ENCODE results near the gene RAB3C.

Gene RAB3C

DNA sequence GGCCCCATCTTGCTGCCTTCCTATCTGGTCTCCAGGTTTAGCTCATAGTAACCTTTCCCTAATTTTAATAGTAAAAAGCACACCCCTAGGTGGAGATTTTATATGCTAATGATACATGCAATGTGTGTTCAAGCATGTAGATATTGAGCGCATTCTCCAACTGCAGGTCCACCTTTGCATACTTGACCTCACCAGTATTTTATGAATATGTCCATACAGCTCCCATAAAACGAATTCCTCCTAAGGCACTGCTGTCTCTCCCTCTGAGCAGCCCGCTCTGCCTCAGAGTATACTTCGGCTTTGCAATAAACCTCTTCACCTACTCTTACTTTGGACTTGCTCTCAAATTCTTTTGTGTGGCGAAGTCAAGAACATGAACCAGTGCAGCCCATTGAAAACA is 153.3 kb downstream of the RAB3C start:
- Histone ChIP-seq H3K27me3 (ENCODE audit: insufficient read depth, poor library complexity, severe bottlenecking) (peaks cover 17% of the 10 kb centered on the region), H3K27ac (ENCODE audit: poor library complexity, severe bottlenecking) (no peak overlapping the region), H3K36me3 (ENCODE audit: low read depth) (no peaks in the 10 kb centered on the region), H3K9me3 (ENCODE audit: severe bottlenecking) (no peaks in the 10 kb centered on the region), H3K4me3 (ENCODE audit: severe bottlenecking) (no peak overlapping the region), H3K4me1 (ENCODE audit: insufficient read depth, poor library complexity, severe bottlenecking) (no peaks in the 10 kb centered on the region)
- no peak for ATAC-seq (ENCODE audit: low read depth)
- no peak for DNase-seq (ENCODE audit: low spot score)
- TF ChIP-seq, protein P1, sequence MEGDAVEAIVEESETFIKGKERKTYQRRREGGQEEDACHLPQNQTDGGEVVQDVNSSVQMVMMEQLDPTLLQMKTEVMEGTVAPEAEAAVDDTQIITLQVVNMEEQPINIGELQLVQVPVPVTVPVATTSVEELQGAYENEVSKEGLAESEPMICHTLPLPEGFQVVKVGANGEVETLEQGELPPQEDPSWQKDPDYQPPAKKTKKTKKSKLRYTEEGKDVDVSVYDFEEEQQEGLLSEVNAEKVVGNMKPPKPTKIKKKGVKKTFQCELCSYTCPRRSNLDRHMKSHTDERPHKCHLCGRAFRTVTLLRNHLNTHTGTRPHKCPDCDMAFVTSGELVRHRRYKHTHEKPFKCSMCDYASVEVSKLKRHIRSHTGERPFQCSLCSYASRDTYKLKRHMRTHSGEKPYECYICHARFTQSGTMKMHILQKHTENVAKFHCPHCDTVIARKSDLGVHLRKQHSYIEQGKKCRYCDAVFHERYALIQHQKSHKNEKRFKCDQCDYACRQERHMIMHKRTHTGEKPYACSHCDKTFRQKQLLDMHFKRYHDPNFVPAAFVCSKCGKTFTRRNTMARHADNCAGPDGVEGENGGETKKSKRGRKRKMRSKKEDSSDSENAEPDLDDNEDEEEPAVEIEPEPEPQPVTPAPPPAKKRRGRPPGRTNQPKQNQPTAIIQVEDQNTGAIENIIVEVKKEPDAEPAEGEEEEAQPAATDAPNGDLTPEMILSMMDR (IDR thresholded peaks at IDR 0.05; ENCODE audit: poor library complexity, severe bottlenecking) = no peak

DNA sequence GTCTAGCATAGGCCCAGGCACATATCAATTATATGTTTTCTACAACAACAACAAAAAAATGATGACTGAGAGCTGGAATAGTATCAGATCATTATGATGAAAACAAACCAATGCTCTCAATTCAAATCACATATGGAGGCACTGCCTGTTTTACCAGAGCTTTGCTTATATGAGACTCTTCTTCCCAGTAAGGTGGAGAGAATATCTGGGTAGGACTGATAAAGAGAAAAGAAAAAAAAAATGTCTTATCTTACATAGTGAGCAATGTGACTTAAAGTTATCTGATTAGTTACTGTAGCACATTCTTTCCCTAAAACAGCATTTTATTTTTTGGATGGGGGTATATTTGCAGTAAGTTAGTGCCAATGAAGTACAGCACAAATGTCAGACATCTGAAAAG is 154.8 kb downstream of the RAB3C start:
- H3K9me3 ChIP-seq (ENCODE audit: severe bottlenecking) = no peaks in the 10 kb centered on the region
- H3K27ac ChIP-seq (ENCODE audit: poor library complexity, severe bottlenecking) = no peak overlapping the region
- TF ChIP-seq, protein P1 (IDR thresholded peaks at IDR 0.05; ENCODE audit: poor library complexity, severe bottlenecking) = no peak
- H3K4me3 ChIP-seq (ENCODE audit: severe bottlenecking) = no peak overlapping the region
- no peaks in the 10 kb centered on the region for H3K4me1 ChIP-seq (ENCODE audit: insufficient read depth, poor library complexity, severe bottlenecking)
- DNase-seq (ENCODE audit: low spot score) (no peak), ATAC-seq (ENCODE audit: low read depth) (no peak)
- peaks cover 17% of the 10 kb centered on the region for H3K27me3 ChIP-seq (ENCODE audit: insufficient read depth, poor library complexity, severe bottlenecking)
- no peaks in the 10 kb centered on the region for H3K36me3 ChIP-seq (ENCODE audit: low read depth)

DNA sequence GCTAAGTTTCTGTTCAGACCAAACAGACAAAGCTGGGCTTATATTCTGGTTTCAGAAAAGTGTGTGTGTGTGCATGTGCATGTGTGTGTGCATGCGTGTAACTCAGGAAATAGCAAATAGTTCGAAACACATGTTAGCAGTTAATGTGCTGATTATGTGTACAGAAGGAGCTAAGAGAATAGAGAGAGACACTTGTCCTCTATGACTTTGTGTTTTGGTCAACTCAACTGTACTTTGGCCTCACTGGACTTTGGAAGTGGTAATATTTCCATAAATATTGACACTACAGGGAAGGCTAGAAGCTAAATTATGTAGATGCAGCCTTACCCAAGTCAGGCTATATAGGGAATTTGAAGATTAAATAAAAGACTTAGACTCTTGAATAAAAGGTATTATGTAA is 155.5 kb downstream of the RAB3C start:
- no peak overlapping the region for H3K27ac ChIP-seq (ENCODE audit: poor library complexity, severe bottlenecking)
- no peaks in the 10 kb centered on the region for H3K36me3 ChIP-seq (ENCODE audit: low read depth)
- no peaks in the 10 kb centered on the region for H3K9me3 ChIP-seq (ENCODE audit: severe bottlenecking)
- H3K27me3 ChIP-seq (ENCODE audit: insufficient read depth, poor library complexity, severe bottlenecking) = peaks cover 17% of the 10 kb centered on the region
- no peaks in the 10 kb centered on the region for H3K4me1 ChIP-seq (ENCODE audit: insufficient read depth, poor library complexity, severe bottlenecking)
- DNase-seq (ENCODE audit: low spot score) (no peak), ATAC-seq (ENCODE audit: low read depth) (no peak)
- no peak overlapping the region for H3K4me3 ChIP-seq (ENCODE audit: severe bottlenecking)
- TF ChIP-seq, protein P1 (IDR thresholded peaks at IDR 0.05; ENCODE audit: poor library complexity, severe bottlenecking) = no peak

DNA sequence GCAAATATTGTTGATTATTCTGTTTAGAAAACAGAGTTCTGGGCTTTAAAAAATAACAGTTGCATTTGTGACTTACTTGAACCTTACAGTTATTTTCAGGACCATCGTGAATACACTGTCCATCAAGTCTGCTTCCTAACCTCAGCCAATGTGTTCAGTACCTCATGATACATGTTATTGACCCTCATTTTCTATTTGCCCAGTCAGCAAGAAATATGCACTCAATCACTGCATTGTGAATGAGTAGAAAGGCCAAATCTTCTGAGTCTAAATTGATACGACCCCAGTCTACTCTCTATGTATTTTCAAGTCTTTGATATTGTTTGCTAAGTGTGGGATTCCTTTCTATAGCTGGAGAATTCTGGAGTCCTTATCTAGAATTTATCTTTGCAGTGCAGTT is 156.2 kb downstream of the RAB3C start:
- TF ChIP-seq, protein P1 (IDR thresholded peaks at IDR 0.05; ENCODE audit: poor library complexity, severe bottlenecking) = no peak
- DNase-seq (ENCODE audit: low spot score) = no peak
- H3K27ac ChIP-seq (ENCODE audit: poor library complexity, severe bottlenecking) = no peak overlapping the region
- H3K9me3 ChIP-seq (ENCODE audit: severe bottlenecking) = no peaks in the 10 kb centered on the region
- no peaks in the 10 kb centered on the region for H3K4me1 ChIP-seq (ENCODE audit: insufficient read depth, poor library complexity, severe bottlenecking)
- no peak overlapping the region for H3K4me3 ChIP-seq (ENCODE audit: severe bottlenecking)
- H3K36me3 ChIP-seq (ENCODE audit: low read depth) = no peaks in the 10 kb centered on the region
- H3K27me3 ChIP-seq (ENCODE audit: insufficient read depth, poor library complexity, severe bottlenecking) = peaks cover 11% of the 10 kb centered on the region
- ATAC-seq (ENCODE audit: low read depth) = no peak

DNA sequence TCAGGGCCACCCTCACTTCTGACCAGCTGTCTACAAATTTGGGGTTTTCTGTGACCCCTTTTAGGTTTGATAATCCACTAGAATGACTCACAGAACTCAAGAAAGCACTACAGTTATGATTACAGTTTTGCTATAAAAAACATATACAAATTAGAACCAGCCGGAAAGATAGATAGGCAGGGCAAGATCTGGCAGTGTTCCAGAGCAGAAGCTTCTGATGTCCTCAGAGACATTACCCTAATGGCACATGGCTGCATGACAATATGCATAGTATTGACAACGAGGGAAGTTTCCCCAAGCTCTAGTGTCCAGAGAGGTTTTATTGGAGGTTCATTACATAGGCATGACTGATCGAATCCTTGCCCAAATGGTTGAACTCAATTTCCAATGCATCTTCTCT is 158.1 kb downstream of the RAB3C start:
- no peaks in the 10 kb centered on the region for H3K4me1 ChIP-seq (ENCODE audit: insufficient read depth, poor library complexity, severe bottlenecking)
- no peak for DNase-seq (ENCODE audit: low spot score)
- ATAC-seq (ENCODE audit: low read depth) = no peak
- peaks cover 5% of the 10 kb centered on the region for H3K27me3 ChIP-seq (ENCODE audit: insufficient read depth, poor library complexity, severe bottlenecking)
- no peak overlapping the region for H3K4me3 ChIP-seq (ENCODE audit: severe bottlenecking)
- H3K9me3 ChIP-seq (ENCODE audit: severe bottlenecking) = no peaks in the 10 kb centered on the region
- no peaks in the 10 kb centered on the region for H3K36me3 ChIP-seq (ENCODE audit: low read depth)
- TF ChIP-seq, protein P1 (IDR thresholded peaks at IDR 0.05; ENCODE audit: poor library complexity, severe bottlenecking) = no peak
- no peak overlapping the region for H3K27ac ChIP-seq (ENCODE audit: poor library complexity, severe bottlenecking)
